Activated T-helper 17 cell treated with anti-CD3 and anti-CD28 coated beads, Interleukin-2, amount 50 U/mL, for 72 hours (primary cell): ENCODE data around the gene ILK. TPM values are rescaled to one million over a fixed set of nuclear protein-coding genes. Genes with fewer than 3 reads are reported as not detected.

ENCODE experiments used
- ATAC-seq: fragments of 150-1000 bp; cut with Tn5 transposase; replicated peaks from 2 replicates; pipeline ENCODE4 v1.10.0; 2021; ENCODE audit warnings: mild to moderate bottlenecking, moderate library complexity
- H3K27ac Mint-ChIP-seq: one replicate; pipeline ENCODE4 v1.8.0; 2022; ENCODE audit warnings: mixed read lengths
- H3K27me3 Mint-ChIP-seq: one replicate; pipeline ENCODE4 v1.8.0; 2022; ENCODE audit warnings: mixed read lengths
- H3K36me3 Mint-ChIP-seq: one replicate; pipeline ENCODE4 v1.8.0; 2022; ENCODE audit warnings: low read depth, mild to moderate bottlenecking, mixed read lengths
- H3K4me1 Mint-ChIP-seq: one replicate; pipeline ENCODE4 v1.8.0; 2022; ENCODE audit warnings: mixed read lengths
- H3K4me3 Mint-ChIP-seq: one replicate; pipeline ENCODE4 v1.8.0; 2022; ENCODE audit warnings: mild to moderate bottlenecking, mixed read lengths
- H3K9me3 Mint-ChIP-seq: one replicate; pipeline ENCODE4 v1.8.0; 2022; ENCODE audit warnings: mixed read lengths
- total RNA-seq, 2 donors: library from RNA; stranded (reverse); gene quantifications; one replicate each; pipeline ENCODE4 v1.2.3, GENCODE V29; 2022

ILK gene
- total RNA-seq, 2 donors from 2014 or later, result 85.0 to 113 TPM

DNA sequence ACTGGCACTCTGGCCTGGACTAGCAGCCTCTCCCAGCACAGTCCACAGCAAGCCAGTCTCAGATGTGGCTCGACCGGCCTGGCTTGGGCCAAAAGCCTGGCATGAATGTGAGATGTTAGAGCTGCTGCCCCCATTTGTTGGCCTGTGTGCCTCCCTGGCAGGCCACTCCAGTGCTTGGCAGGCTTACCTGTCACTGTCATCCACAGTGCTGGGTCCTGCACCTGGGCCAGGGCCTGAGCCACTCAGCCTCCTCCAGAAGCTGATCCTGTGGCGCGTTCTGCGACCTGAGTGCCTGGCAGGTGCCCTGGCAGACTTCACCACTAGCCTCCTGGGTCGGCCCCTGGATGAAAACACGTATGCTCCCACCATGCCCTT lies 36.2 kb upstream of the ILK start:
- Mint-ChIP-seq H3K27me3 (no peaks in the 10 kb centered on the region), H3K9me3 (no peaks in the 10 kb centered on the region), H3K4me3 (no peak overlapping the region), H3K4me1 (peaks cover 4% of the 10 kb centered on the region), H3K36me3 (no peaks in the 10 kb centered on the region), H3K27ac (no peak overlapping the region)
- no peak for ATAC-seq

- no peaks in the 10 kb centered on the region for H3K9me3 Mint-ChIP-seq
- H3K36me3 Mint-ChIP-seq, result no peaks in the 10 kb centered on the region
- H3K4me3 Mint-ChIP-seq, result no peak overlapping the region
- no peak overlapping the region for H3K27ac Mint-ChIP-seq
- peaks cover 4% of the 10 kb centered on the region for H3K4me1 Mint-ChIP-seq
- no peak for ATAC-seq
- H3K27me3 Mint-ChIP-seq, result no peaks in the 10 kb centered on the region
Measured at GRCh38 chr11:6568191-6568918, 35.2 kb upstream of the ILK start.

GRCh38 chr11:6569706-6570105 lies 33.9 kb upstream of the ILK start:
- H3K27me3 Mint-ChIP-seq, result no peaks in the 10 kb centered on the region
- H3K4me3 Mint-ChIP-seq, result no peak overlapping the region
- H3K27ac Mint-ChIP-seq, result no peak overlapping the region
- no peaks in the 10 kb centered on the region for H3K9me3 Mint-ChIP-seq
- H3K4me1 Mint-ChIP-seq, result peaks cover 4% of the 10 kb centered on the region
- no peak for ATAC-seq
- no peaks in the 10 kb centered on the region for H3K36me3 Mint-ChIP-seq

GRCh38 chr11:6570691-6571427 lies 32.7 kb upstream of the ILK start:
- H3K27ac Mint-ChIP-seq, result no peak overlapping the region
- no peaks in the 10 kb centered on the region for H3K9me3 Mint-ChIP-seq
- no peak overlapping the region for H3K4me3 Mint-ChIP-seq
- no peak for ATAC-seq
- H3K36me3 Mint-ChIP-seq, result no peaks in the 10 kb centered on the region
- H3K4me1 Mint-ChIP-seq, result peaks cover 9% of the 10 kb centered on the region
- no peaks in the 10 kb centered on the region for H3K27me3 Mint-ChIP-seq

- no peaks in the 10 kb centered on the region for H3K9me3 Mint-ChIP-seq
- H3K27me3 Mint-ChIP-seq, result no peaks in the 10 kb centered on the region
- H3K4me1 Mint-ChIP-seq, result peaks cover 9% of the 10 kb centered on the region
- H3K36me3 Mint-ChIP-seq, result no peaks in the 10 kb centered on the region
- no peak overlapping the region for H3K4me3 Mint-ChIP-seq
- H3K27ac Mint-ChIP-seq, result no peak overlapping the region
- no peak for ATAC-seq
Measured at GRCh38 chr11:6571434-6572008, 32.1 kb upstream of the ILK start.

DNA sequence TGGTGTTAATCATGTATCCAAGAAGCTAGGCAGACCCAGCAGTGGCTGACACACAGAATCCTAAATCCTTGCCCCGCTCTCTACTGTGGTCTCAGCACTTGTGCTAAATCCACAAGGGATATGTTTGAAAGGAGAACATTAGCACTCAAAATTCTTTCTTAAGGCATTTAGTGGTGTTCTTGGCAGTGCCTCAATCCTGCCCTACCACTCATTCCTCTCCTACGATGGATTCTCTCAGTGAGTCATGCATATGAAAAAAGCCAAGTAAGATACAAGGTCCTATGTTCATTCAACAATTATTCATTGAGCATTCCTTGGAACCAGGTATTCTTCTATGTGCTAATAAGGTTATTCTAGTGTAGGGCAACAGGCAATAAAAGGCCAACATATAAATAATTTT lies 31.4 kb upstream of the ILK start:
- H3K9me3 Mint-ChIP-seq, result no peaks in the 10 kb centered on the region
- no peaks in the 10 kb centered on the region for H3K27me3 Mint-ChIP-seq
- no peak for ATAC-seq
- no peaks in the 10 kb centered on the region for H3K36me3 Mint-ChIP-seq
- peaks cover 9% of the 10 kb centered on the region for H3K4me1 Mint-ChIP-seq
- no peak overlapping the region for H3K27ac Mint-ChIP-seq
- H3K4me3 Mint-ChIP-seq, result no peak overlapping the region

- Mint-ChIP-seq H3K27ac (peak overlapping the region; percentile 71), H3K36me3 (no peaks in the 10 kb centered on the region), H3K4me1 (peaks cover 5% of the 10 kb centered on the region), H3K4me3 (no peak overlapping the region), H3K9me3 (no peaks in the 10 kb centered on the region), H3K27me3 (no peaks in the 10 kb centered on the region)
- no peak for ATAC-seq
Measured at GRCh38 chr11:6574816-6575715, 28.5 kb upstream of the ILK start.

DNA sequence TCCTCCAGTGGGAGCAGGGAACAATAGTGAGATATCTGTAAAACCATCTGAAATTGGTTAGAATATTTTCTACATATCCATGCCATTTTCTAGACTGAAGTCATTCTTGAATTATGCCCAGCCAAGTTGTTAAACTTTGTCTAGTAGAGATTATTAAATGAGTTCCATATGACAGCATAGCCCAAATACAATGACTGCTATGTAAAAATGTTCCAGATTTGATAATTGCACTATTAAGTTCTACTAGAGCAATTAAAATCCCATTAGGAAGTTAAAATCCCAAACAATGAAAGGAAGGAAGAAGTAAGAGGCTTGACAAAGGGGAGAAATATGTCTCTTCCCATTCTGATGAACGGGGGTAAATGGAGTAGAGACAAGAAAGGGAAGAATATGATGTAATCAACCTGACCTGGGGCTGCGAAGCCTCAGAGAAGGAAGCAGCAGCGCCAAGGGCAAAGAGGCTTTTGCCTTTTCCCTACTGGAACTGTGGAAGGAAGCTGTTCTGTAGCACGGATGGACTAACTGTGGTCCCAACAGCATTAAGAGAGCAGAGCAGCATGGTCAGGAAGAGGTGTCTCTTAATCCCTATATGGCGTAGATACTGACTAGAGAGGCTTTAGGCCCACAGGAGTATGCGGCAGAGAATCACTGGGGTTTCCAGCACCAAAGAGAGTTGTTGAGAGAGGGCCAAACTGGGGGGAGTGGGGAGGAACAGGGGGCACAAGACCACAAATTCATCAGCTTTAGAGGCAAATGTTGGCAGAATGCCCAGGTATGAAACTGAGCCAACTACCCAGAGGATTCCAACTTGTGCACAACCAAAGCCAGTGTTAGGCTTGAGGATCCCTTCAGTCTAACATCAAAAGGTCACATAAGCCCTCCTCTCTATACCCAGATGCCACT lies 26.9 kb upstream of the ILK start:
- no peaks in the 10 kb centered on the region for H3K9me3 Mint-ChIP-seq
- H3K4me1 Mint-ChIP-seq, result peaks cover 5% of the 10 kb centered on the region
- H3K27ac Mint-ChIP-seq, result no peak overlapping the region
- no peak for ATAC-seq
- H3K4me3 Mint-ChIP-seq, result no peak overlapping the region
- peaks cover 7% of the 10 kb centered on the region for H3K36me3 Mint-ChIP-seq
- H3K27me3 Mint-ChIP-seq, result no peaks in the 10 kb centered on the region

GRCh38 chr11:6578134-6578533 lies 25.4 kb upstream of the ILK start:
- H3K9me3 Mint-ChIP-seq, result peaks cover 4% of the 10 kb centered on the region

DNA sequence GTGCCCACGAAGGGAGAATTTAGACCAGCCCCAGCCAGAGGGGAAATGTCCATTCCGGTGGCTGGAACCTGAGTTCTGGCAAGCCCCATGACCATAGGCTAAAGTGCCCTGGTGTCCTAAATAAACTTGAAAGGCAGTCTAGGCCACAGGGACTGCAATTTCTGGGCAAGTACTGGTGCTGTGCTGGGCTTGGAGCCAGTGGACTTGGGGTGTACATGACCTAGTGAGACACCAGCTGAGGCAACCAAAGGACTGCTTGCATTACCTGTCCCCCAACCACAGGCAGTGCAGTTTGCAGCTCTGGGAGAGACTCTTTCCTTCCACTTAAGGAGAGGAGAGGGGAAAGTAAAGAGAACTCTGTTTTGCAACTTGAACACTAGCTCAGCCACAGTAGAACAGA lies 23.9 kb upstream of the ILK start:
- H3K27ac Mint-ChIP-seq, result no peak overlapping the region
- H3K36me3 Mint-ChIP-seq, result peaks cover 36% of the 10 kb centered on the region
- ATAC-seq, result no peak
- no peaks in the 10 kb centered on the region for H3K27me3 Mint-ChIP-seq
- no peak overlapping the region for H3K4me3 Mint-ChIP-seq
- peaks cover 5% of the 10 kb centered on the region for H3K4me1 Mint-ChIP-seq
- H3K9me3 Mint-ChIP-seq, result peaks cover 15% of the 10 kb centered on the region

More at GRCh38 chr11:6578134-6578533, 25.4 kb upstream of the ILK start:
- Mint-ChIP-seq H3K27me3 (no peaks in the 10 kb centered on the region), H3K4me3 (no peak overlapping the region), H3K4me1 (peaks cover 5% of the 10 kb centered on the region), H3K36me3 (peaks cover 20% of the 10 kb centered on the region), H3K27ac (no peak overlapping the region)
- no peak for ATAC-seq

- ATAC-seq, result no peak
- no peaks in the 10 kb centered on the region for H3K27me3 Mint-ChIP-seq
- peaks cover 18% of the 10 kb centered on the region for H3K9me3 Mint-ChIP-seq
- peaks cover 50% of the 10 kb centered on the region for H3K36me3 Mint-ChIP-seq
- peaks cover 4% of the 10 kb centered on the region for H3K4me1 Mint-ChIP-seq
- no peak overlapping the region for H3K4me3 Mint-ChIP-seq
- H3K27ac Mint-ChIP-seq, result no peak overlapping the region
Measured at GRCh38 chr11:6583584-6583983, 20.0 kb upstream of the ILK start.

- Mint-ChIP-seq H3K36me3 (peaks cover 57% of the 10 kb centered on the region), H3K27ac (no peak overlapping the region), H3K9me3 (peaks cover 18% of the 10 kb centered on the region), H3K4me3 (no peak overlapping the region), H3K4me1 (peaks cover 4% of the 10 kb centered on the region), H3K27me3 (no peaks in the 10 kb centered on the region)
- no peak for ATAC-seq
Measured at GRCh38 chr11:6584528-6584927, 19.0 kb upstream of the ILK start.

DNA sequence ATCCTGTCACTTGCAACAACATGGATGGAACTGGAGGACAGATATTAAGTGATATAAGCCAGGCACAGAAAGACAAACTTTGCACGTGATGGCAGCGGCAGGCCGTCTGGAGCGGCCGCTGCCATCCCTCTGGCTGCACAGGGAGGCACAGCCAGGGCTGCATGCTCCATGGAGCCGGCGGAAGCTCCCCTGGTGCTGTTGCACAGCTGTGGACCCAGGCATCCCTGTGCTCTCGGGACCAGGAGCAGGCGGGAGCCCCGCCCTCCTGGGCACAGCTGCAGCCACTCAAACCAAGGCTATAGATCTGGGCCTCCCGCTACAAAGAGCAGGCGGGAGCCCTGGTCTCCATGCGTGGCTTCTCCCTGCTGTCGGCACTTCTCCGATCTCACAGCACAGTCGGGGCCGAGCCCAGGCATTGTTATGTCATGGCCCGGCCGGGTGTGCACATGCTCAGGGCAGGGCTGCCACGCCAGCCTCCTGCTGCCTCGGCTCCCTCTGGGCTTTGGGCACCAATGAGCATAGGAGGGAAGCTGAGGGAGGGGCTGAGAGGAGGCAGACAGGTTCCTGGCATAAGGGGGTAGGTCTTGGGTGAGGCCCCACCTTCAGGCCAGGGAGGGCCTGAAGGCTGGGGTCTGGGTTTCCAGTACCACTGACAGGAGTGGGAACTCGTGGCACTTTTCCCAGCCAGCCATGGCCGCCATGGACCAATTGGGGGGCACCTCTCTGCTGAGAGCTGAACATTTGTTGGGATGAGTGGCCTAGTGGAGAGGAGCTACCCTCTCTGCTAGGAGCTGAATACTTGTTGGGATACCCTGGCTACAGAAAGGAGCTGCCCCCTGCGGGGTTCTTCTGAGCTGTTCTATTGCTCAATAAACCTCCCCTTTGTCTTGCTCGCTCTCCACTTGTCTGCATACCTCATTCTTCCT lies 16.9 kb upstream of the ILK start:
- Mint-ChIP-seq H3K27ac (no peak overlapping the region), H3K4me1 (peaks cover 4% of the 10 kb centered on the region), H3K36me3 (peaks cover 67% of the 10 kb centered on the region), H3K4me3 (no peak overlapping the region), H3K9me3 (peaks cover 18% of the 10 kb centered on the region), H3K27me3 (no peaks in the 10 kb centered on the region)
- no peak for ATAC-seq
